Measurements from ENCODE around the gene AHCY. TPM values are rescaled to one million over a fixed set of nuclear protein-coding genes. Genes with fewer than 3 reads are reported as not detected.

Gene AHCY
- total and polyA plus RNA-seq, 2 donors = 37.4 to 104 TPM

GRCh38 chr20:34312544-34313217, 9.5 kb upstream of the AHCY start:
- DNase-seq (ENCODE audit: extremely low spot score) = peak; percentile 51
- Histone ChIP-seq H3K36me3 (ENCODE audit: insufficient read depth) (no peaks in the 10 kb centered on the region), H3K4me1 (ENCODE audit: insufficient read depth) (no peaks in the 10 kb centered on the region), H3K27ac (ENCODE audit: low read depth) (no peak overlapping the region), H3K4me3 (ENCODE audit: low read depth, low read length) (no peak overlapping the region)
- WGBS = 11% methylated on average over 14 of the region's 14 CpGs

DNA sequence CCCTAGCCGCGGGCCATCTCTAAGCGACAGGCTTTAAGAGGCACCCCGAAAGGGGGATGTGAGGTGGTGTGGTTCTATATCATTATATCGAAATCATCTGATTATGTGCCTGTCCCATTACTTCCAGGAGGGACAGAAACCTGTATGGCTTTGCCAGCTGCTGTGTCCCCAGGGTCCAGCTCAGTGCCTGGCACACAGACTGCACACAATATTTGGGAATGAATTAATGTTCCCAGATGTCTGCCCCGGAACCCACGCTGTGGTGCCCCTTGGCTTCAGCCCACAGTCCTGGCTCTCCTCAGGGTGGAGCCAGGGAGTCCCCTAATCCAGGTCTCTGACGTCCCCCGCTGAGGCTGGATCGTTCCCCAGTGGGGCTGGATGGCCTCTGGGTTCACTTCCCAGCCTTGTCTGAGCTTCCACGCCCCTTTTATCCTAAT, 8.9 kb upstream of the AHCY start:
- H3K4me1 ChIP-seq (ENCODE audit: insufficient read depth) = no peaks in the 10 kb centered on the region
- 19% methylated on average over 11 of the region's 11 CpGs for WGBS
- no peak for DNase-seq (ENCODE audit: extremely low spot score)
- H3K36me3 ChIP-seq (ENCODE audit: insufficient read depth) = no peaks in the 10 kb centered on the region
- H3K4me3 ChIP-seq (ENCODE audit: low read depth, low read length) = no peak overlapping the region
- no peak overlapping the region for H3K27ac ChIP-seq (ENCODE audit: low read depth)

GRCh38 chr20:34311118-34312023, 8.2 kb upstream of the AHCY start:
- Histone ChIP-seq H3K27ac (ENCODE audit: low read depth) (no peak overlapping the region), H3K4me3 (ENCODE audit: low read depth, low read length) (no peak overlapping the region)
- WGBS = 16% methylated on average over 45 of the region's 45 CpGs

DNA sequence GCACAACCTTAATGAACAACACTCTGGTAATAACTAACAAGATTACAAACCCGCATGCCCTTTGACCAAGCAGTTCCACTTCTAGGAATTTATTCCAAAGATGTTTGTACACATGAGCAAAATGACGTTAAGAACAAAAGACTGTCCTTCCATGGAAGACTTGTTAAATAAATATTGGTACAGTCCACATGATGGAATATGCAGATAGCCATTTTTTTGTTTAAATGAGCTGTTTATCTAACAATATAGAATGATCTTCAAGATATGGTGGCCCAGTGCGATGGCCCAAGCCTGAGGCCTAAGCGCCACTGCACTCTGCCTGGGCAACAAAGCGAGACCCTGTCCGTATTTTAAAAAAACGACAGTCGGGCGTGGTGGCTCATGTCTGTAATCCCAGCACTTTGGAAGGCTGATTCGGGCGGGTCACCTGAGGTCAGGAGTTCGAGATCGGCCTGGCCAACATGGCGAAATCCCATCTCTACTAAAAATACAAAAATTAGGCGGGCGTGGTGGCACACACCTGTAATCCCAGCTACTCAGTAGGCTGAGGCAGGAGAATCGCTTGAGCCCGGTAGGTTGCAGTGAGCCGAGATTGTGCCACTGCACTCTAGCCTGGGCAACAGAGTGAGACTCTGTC, 7.4 kb upstream of the AHCY start:
- Histone ChIP-seq H3K4me1 (ENCODE audit: insufficient read depth) (no peaks in the 10 kb centered on the region), H3K4me3 (ENCODE audit: low read depth, low read length) (no peak overlapping the region), H3K27ac (ENCODE audit: low read depth) (no peak overlapping the region), H3K36me3 (ENCODE audit: insufficient read depth) (no peaks in the 10 kb centered on the region)
- 85% methylated on average over 19 of the region's 19 CpGs for WGBS
- no peak for DNase-seq (ENCODE audit: extremely low spot score)

More at GRCh38 chr20:34311118-34312023, 8.2 kb upstream of the AHCY start:
- Histone ChIP-seq H3K4me1 (ENCODE audit: insufficient read depth) (no peaks in the 10 kb centered on the region), H3K36me3 (ENCODE audit: insufficient read depth) (no peaks in the 10 kb centered on the region)
- no peak for DNase-seq (ENCODE audit: extremely low spot score)

DNA sequence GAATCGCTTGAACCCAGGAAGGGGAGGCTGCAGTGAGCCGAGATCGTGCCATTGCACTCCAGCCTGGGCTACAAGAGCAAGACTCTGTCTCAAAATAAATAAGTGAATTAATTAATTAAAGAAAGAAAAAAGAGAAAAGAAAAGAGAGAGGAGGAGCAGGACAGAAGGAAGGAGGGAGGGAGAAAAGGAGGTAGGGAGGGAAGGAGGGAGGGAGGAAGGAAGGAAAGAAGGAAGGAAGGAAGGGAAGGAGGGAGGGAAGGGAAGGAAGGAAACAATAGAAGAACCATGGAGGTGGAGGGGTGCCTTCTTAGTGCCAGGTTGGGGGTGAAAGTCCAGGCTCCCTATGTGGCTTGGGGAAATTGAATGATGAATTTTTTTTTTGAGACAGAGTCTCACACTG, 6.5 kb upstream of the AHCY start:
- H3K4me3 ChIP-seq (ENCODE audit: low read depth, low read length) = no peak overlapping the region
- H3K27ac ChIP-seq (ENCODE audit: low read depth) = no peak overlapping the region
- H3K36me3 ChIP-seq (ENCODE audit: insufficient read depth) = no peaks in the 10 kb centered on the region
- no peak for DNase-seq (ENCODE audit: extremely low spot score)
- H3K4me1 ChIP-seq (ENCODE audit: insufficient read depth) = no peaks in the 10 kb centered on the region
- WGBS = 98% methylated on average over 3 of the region's 3 CpGs

DNA sequence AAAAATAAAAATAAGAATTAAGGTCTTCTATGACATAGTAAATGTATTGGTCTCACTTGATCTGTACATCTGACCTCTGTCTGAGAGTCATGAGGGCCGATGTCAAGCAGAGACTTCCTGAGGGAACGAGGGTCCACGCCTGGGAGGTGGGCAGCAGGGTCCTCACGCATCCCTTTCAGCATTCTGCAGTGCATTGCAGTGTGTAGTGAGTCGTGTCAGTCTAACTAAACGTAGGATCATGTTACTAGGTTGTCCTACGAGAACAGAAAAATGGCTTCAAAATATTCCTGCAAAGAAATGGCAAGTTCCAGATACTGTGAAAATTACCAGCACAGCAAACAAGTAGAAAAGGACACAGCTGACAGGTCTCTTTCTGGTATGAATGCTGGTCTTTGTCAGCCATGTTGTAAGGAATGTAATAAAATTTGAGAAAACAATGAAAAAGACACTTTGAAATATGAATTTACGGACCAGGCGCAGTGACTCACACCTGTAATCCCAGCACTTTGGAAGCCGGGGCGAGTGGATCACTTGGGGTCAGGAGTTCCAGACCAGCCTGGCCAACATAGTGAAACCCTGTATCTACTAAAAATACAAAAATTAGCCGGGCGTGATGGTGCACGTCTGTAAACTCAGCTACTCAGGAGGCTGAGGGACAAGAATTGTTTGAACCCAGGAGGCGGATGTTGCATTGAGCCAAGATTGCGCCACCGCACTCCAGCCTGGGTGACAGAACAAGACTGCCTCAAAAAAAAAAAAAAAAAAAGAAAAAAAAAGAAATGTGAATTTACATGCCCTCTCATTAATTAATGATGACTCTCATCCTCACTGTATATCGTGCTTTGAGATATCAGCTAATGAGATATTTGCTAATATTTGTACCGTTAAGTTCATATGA, 2.4 kb upstream of the AHCY start:
- no peak for DNase-seq (ENCODE audit: extremely low spot score)
- WGBS = 72% methylated on average over 19 of the region's 19 CpGs
- Histone ChIP-seq H3K27ac (ENCODE audit: low read depth) (no peak overlapping the region), H3K4me3 (ENCODE audit: low read depth, low read length) (no peak overlapping the region), H3K36me3 (ENCODE audit: insufficient read depth) (no peaks in the 10 kb centered on the region), H3K4me1 (ENCODE audit: insufficient read depth) (no peaks in the 10 kb centered on the region)

DNA sequence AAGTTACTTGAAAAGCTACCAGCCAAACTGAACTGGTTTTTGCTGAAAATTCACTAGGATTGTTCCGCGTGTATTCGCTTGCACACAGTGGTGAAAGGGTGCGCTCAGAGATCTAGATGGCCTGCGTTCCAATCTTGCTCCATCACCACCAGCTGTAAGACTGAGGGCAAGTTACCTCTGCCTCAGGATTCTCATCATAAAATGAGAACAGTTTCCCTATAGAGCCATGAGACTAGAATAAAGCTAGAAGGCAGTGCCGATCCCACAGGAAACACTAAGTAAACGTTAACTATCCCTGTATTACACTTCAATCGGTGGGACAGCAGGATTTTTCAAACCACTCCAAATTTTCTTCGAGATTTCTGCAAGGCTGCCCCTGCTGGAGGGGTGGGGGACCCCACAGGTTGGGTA, 838 bp downstream of the AHCY start:
- H3K36me3 ChIP-seq (ENCODE audit: insufficient read depth) = no peaks in the 10 kb centered on the region
- no peaks in the 10 kb centered on the region for H3K4me1 ChIP-seq (ENCODE audit: insufficient read depth)
- H3K4me3 ChIP-seq (ENCODE audit: low read depth, low read length) = peak overlapping the region; percentile 84
- WGBS = 22% methylated on average over 9 of the region's 9 CpGs
- DNase-seq (ENCODE audit: extremely low spot score) = no peak
- H3K27ac ChIP-seq (ENCODE audit: low read depth) = no peak overlapping the region

- H3K27ac ChIP-seq (ENCODE audit: low read depth) = no peak overlapping the region
Observed at GRCh38 chr20:34301587-34302311, 1.4 kb downstream of the AHCY start.

DNA sequence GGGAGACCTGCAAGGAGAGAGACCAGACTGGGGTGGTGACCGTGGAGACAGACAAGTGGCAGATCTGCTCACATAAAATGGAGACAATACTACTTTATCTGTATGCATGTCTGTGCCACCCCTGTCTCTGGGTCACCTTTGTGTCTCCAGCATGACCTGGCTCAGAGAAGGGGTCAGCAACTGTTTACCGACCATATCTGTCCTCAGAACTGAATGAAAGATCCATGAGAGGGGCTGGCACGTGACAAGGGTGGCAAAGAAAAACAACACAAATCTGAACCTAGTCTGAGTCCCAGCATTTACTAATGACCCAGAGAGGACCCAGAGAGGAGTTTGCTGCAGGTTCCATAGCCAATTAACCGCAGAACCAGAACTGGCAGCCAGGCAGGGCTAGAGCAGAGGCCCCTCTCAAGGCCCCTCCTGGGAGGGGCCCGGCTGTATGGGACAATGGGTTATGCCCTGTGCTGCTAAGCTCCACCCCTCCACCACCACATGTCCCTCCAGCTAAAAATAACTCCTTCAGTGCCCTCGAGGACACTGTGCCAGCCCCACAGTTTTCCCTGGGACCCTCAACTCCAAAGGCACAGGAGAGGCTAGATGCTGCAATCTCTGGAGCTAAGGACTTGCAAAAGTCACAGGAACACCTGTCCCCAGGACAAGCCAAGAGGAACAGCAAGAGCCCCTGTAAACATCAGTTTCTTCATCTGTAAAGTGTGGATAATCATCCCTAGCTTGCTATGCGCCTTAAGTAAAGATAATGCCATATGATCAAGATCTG, 2.2 kb downstream of the AHCY start:
- no peak overlapping the region for H3K4me3 ChIP-seq (ENCODE audit: low read depth, low read length)
- DNase-seq (ENCODE audit: extremely low spot score) = no peak
- no peaks in the 10 kb centered on the region for H3K36me3 ChIP-seq (ENCODE audit: insufficient read depth)
- 61% methylated on average over 7 of the region's 7 CpGs for WGBS
- H3K4me1 ChIP-seq (ENCODE audit: insufficient read depth) = no peaks in the 10 kb centered on the region
- H3K27ac ChIP-seq (ENCODE audit: low read depth) = no peak overlapping the region

More at GRCh38 chr20:34301587-34302311, 1.4 kb downstream of the AHCY start:
- H3K36me3 ChIP-seq (ENCODE audit: insufficient read depth) = no peaks in the 10 kb centered on the region
- DNase-seq (ENCODE audit: extremely low spot score) = no peak
- WGBS = 86% methylated on average over 17 of the region's 17 CpGs
- H3K4me3 ChIP-seq (ENCODE audit: low read depth, low read length) = no peak overlapping the region
- no peaks in the 10 kb centered on the region for H3K4me1 ChIP-seq (ENCODE audit: insufficient read depth)

DNA sequence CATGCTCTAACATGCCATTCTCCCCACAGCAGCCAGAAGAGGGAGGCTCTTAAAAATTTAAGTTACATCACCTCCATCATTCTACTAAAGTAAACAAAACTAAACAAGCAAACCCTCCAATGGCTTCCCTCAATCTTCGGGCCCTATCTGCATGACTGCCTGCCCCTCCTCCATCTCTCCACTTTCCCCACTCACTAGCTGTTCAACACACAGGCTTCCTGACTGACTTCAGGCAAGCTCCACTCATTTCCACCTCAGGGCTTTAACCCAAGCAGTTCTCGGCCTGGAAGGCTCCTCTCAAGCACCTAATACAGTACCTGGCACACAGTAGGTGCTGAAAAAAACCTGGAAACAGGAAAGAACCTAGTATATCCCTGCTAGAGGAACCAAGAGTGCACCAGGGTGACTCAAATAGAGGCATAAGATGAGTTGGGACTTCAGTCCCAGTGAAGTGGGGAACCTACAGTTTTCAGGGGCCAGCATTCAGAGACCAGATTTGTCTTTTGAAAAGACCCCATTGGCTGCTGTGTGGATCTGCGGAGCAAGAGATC, 2.8 kb downstream of the AHCY start:
- Histone ChIP-seq H3K4me1 (ENCODE audit: insufficient read depth) (no peaks in the 10 kb centered on the region), H3K27ac (ENCODE audit: low read depth) (no peak overlapping the region), H3K4me3 (ENCODE audit: low read depth, low read length) (no peak overlapping the region), H3K36me3 (ENCODE audit: insufficient read depth) (no peaks in the 10 kb centered on the region)
- DNase-seq (ENCODE audit: extremely low spot score) = no peak
- 85% methylated on average over 3 of the region's 3 CpGs for WGBS

DNA sequence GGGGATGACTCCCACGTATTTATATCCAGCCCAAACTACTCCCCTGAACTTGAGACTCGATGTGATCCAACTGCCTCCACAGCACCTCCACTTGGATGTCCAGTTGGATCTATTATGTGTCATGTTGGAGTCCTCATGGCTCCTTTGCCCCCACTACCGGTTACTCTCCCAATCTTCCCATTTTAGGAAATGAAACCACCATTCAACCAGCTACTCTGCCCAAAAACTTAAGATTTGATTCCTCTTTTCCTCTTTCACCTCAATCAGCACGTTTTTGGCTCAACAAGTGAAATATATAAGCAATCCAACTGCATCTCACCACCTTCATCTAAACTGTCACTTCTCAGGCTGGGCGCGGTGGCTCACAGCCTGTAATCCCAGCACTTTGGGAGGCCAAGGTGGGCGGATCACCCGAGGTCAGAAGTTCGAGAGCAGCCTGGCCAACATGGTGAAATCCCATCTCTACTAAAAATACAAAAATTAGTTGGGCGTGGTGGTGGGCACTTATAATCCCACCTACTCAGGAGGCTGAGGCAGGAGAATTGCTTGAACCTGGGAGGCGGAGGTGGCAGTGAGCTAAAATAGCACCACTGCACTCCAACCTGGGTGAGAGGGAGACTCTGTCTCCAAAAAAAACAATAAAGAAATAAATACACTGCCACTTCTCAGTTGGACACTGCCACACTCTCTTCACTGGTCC, 3.4 kb downstream of the AHCY start:
- H3K4me1 ChIP-seq (ENCODE audit: insufficient read depth) = no peaks in the 10 kb centered on the region
- WGBS = 86% methylated on average over 11 of the region's 11 CpGs
- DNase-seq (ENCODE audit: extremely low spot score) = no peak
- no peak overlapping the region for H3K27ac ChIP-seq (ENCODE audit: low read depth)
- no peaks in the 10 kb centered on the region for H3K36me3 ChIP-seq (ENCODE audit: insufficient read depth)
- no peak overlapping the region for H3K4me3 ChIP-seq (ENCODE audit: low read depth, low read length)
